GM12872 (cell line): Measurements from ENCODE around the gene TRPM3.

Experiments
- CTCF ChIP-seq: IDR thresholded peaks from 3 replicates; pipeline ENCODE4 v1.5.1; 2011; ENCODE audit warnings: low read depth, mild to moderate bottlenecking, low read length, moderate library complexity; ENCODE audit not compliant: insufficient read depth

The TRPM3 gene

GRCh38 chr9:70567511-70567910 lies 553.9 kb downstream of the TRPM3 start:
- no peak for TF ChIP-seq CTCF

GRCh38 chr9:70566751-70567150 lies 554.7 kb downstream of the TRPM3 start:
- no peak for TF ChIP-seq CTCF

GRCh38 chr9:70566066-70566465 lies 555.4 kb downstream of the TRPM3 start:
- TF ChIP-seq CTCF: no peak

DNA sequence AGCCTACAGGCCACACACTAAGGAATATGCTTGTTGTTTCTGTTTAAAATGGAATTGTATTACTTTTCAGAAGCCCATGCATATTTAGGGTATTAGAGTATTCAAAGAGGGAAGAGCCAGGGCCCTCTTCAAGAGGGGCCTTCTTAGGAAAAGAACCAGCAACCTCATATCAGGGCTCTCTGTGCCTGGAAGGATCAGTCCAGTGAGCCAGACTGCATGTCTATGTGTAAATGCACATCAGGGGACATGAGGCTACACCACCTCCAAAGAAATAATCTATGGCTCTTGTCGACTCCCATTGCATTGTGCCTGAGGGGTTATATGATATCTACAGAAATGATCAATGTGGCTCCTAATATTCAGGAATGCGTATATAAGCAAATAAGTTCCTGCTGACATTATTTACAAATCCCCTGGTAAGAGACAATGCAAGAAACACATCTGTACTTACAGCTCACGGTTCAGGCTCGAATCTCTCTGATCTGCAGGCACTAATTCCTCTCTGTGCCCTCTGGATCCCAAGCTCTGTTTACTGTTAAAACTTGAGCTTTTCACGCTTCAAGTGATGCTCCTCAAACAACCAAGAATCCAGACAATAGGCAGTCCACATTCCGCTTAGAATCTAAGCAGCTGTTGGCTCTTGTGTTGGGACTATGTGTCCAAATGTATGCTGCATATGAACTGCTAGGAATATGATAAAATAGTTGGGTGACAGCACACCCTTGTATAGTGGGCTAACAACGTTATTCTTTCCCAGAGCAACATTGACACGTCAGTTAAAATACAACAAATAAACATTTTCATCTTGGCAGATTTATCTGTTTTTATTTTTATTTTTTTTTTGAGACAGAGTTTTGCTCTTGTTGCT lies 556.7 kb downstream of the TRPM3 start:
- TF ChIP-seq CTCF: no peak

DNA sequence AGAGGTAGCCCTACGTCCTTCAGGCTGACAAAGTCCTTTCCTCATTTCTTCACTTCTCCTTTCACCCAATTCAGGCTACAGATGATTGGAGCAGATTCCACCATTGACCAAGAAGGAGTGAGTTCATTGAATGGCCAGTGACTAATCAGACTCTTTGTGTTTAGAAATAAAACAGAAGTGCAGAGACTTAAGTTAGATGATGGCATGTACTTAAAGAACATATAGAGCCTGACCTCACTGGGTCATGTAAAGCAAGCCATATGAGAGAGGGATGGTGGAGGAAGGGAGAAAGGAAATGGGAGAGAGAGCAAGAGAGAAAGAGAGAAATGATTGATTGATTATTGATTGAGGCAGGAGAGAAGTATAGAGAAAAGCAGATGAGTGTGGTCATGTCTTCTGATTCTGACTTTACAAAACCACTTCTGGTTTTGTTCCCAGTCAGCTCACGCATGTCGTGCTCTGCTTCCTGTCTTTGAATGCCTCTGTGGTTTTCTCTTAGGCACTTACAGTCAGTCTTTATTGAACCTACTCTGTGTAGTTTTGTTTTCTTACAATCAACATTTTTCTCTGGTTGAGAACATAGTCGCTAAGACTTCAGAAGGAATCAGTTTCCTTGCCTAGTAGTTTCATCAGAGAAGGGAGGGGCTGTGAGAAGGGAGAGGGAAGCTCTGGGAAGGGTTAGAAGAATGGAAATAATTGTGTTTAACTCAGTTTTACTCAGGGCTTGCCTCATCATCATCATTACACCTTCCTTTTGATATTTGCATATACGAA lies 557.8 kb downstream of the TRPM3 start:
- TF ChIP-seq CTCF: no peak

DNA sequence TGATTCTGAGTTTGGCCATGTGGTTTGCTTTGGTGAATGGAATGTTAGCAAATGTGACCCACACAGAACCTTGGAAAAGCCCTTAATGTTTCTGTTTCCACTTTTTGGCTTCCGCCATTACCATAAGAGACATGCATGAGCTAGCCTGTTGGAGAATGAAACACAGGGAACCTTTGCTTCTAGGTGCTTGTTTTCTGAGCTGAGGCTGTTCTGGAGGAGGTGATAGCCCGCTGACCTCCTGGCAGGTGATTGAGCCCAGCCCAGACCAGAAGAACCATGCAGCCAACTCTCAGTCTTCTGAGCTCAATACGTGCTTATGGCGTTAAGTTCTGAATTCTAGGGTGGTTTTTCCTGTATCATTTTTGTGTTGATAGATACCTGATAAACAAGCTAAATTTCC lies 558.4 kb downstream of the TRPM3 start:
- no peak for TF ChIP-seq CTCF

DNA sequence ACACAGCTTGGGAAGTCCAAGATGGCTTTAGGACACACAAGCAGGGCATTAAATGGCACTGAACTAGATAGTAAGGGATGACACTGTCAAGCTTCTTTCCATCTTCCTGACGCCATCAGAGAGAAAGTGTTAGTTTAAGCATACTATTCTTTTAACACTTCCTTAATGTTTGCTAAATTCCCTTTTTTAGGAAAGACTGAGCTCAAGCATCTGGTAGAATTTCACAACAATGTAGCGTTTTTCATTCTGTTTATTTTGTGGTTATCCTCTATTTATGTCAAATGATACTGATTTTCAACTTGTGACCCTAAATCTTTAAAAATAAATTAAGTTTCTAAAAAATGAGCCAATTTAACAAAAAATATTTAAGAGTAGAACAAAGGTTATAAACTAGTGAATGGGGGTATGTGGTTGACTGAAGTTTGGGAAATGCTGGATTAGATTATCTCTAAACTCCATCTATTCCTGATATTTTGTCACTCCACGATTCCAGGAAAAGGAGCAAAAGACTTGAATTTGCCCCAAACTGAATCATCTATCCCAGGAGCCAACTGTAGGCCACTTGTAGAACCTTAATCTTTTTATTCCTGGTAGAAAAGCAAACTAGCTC lies 559.5 kb downstream of the TRPM3 start:
- TF ChIP-seq CTCF: no peak
